Measurements from ENCODE around the gene SSBP2. TPM values are rescaled to one million over a fixed set of nuclear protein-coding genes. Genes with fewer than 3 reads are reported as not detected.

The SSBP2 gene
- total RNA-seq, 1 experiment from 2014 or later, result 5.2 TPM

- ATAC-seq (no peak), DNase-seq (ENCODE audit: low read depth, low spot score) (no peak)
- Histone ChIP-seq H3K4me3 (replicated peaks in 1 of 2; ENCODE audit: low read depth in 1 of 2, low read length in 2 of 2) (no peak overlapping the region), H3K9me3 (ENCODE audit: control insufficient read depth in 1 of 2, insufficient read depth in 1 of 2, low read depth in 1 of 2, low read length in 2 of 2) (no peaks in the 10 kb centered on the region), H2AFZ (ENCODE audit: low read depth, low read length, poor library complexity, severe bottlenecking) (no peak overlapping the region), H3K4me1 (ENCODE audit: control insufficient read depth in 1 of 2, insufficient read depth in 2 of 2, low read length in 2 of 2) (no peaks in the 10 kb centered on the region), H4K20me1 (ENCODE audit: insufficient read depth) (no peaks in the 10 kb centered on the region), H3K27ac (ENCODE audit: low read depth, low read length) (no peak overlapping the region), H3K9ac (ENCODE audit: low read length) (no peak overlapping the region), H3K9me2 (ENCODE audit: insufficient read depth) (no peaks in the 10 kb centered on the region), H3K4me2 (ENCODE audit: low read length) (no peak overlapping the region), H3K27me3 (ENCODE audit: insufficient read depth, low read length) (no peaks in the 10 kb centered on the region), H3K79me2 (ENCODE audit: insufficient read depth, low read length) (no peaks in the 10 kb centered on the region), H3K36me3 (ENCODE audit: control insufficient read depth in 1 of 2, insufficient read depth in 2 of 2, low read length in 2 of 2) (no peaks in the 10 kb centered on the region)
- no TSS peak for BruUV-seq (replicated peaks)
- no peak for TF ChIP-seq EZH2 (IDR thresholded peaks at IDR 0.05)
- intact Hi-C loops (cut with micrococcal nuclease), result no loop called here
- ChIA-PET POLR2A (no interaction called here), CTCF (no interaction called here), RAD21 (ENCODE audit: low non-redundant PET in 1 of 2, low total read pairs in 2 of 2, uncharacterized antibody in 2 of 2, unreplicated experiment in 2 of 2) (no interaction called here)
Observed at GRCh38 chr5:81726297-81726696, 24.6 kb downstream of the SSBP2 start.

- H3K9me3 ChIP-seq (ENCODE audit: control insufficient read depth in 1 of 2, insufficient read depth in 1 of 2, low read depth in 1 of 2, low read length in 2 of 2), result no peaks in the 10 kb centered on the region
- TF ChIP-seq TCF7L2 (IDR thresholded peaks at IDR 0.05; ENCODE audit: borderline replicate concordance, extremely low read depth, insufficient read depth, insufficient read length) (no peak), SIN3A (IDR thresholded peaks at IDR 0.05; ENCODE audit: low read depth) (no peak), ZBTB33 (IDR thresholded peaks at IDR 0.05; ENCODE audit: extremely low read depth, insufficient replicate concordance, low read length) (no peak), REST (IDR thresholded peaks at IDR 0.05; ENCODE audit: low read depth) (no peak), SP1 (IDR thresholded peaks at IDR 0.05; ENCODE audit: low read depth) (no peak), CEBPB (IDR thresholded peaks at IDR 0.05; ENCODE audit: low read depth) (no peak), EGR1 (IDR thresholded peaks at IDR 0.05; ENCODE audit: low read depth) (no peak)
- H3K4me2 ChIP-seq (ENCODE audit: low read length), result no peak overlapping the region
- H3K36me3 ChIP-seq (ENCODE audit: control insufficient read depth in 1 of 2, insufficient read depth in 2 of 2, low read length in 2 of 2), result no peaks in the 10 kb centered on the region
- H3K4me3 ChIP-seq (replicated peaks in 1 of 2; ENCODE audit: low read depth in 1 of 2, low read length in 2 of 2), result no peak overlapping the region
- DNase-seq (ENCODE audit: low read depth, low spot score), result no peak
- H3K4me1 ChIP-seq (ENCODE audit: control insufficient read depth in 1 of 2, insufficient read depth in 2 of 2, low read length in 2 of 2), result no peaks in the 10 kb centered on the region
- no peak overlapping the region for H3K27ac ChIP-seq (ENCODE audit: low read depth, low read length)
- no peaks in the 10 kb centered on the region for H3K79me2 ChIP-seq (ENCODE audit: insufficient read depth, low read length)
- H3K9me2 ChIP-seq (ENCODE audit: insufficient read depth), result no peaks in the 10 kb centered on the region
- ChIA-PET CTCF (no interaction called here), RAD21 (ENCODE audit: low non-redundant PET in 1 of 2, low total read pairs in 2 of 2, uncharacterized antibody in 2 of 2, unreplicated experiment in 2 of 2) (no interaction called here), POLR2A (no interaction called here)
- no peak overlapping the region for H3K9ac ChIP-seq (ENCODE audit: low read length)
- H4K20me1 ChIP-seq (ENCODE audit: insufficient read depth), result no peaks in the 10 kb centered on the region
- BruUV-seq (replicated peaks), result no TSS peak
- H2AFZ ChIP-seq (ENCODE audit: low read depth, low read length, poor library complexity, severe bottlenecking), result no peak overlapping the region
- intact Hi-C loops (cut with micrococcal nuclease), result no loop called here
- no peak for ATAC-seq
- no peaks in the 10 kb centered on the region for H3K27me3 ChIP-seq (ENCODE audit: insufficient read depth, low read length)
Observed at GRCh38 chr5:81724571-81724970, 26.3 kb downstream of the SSBP2 start.

All from HCT116 (cell line).